ENCODE data around the gene CIART.

DNA sequence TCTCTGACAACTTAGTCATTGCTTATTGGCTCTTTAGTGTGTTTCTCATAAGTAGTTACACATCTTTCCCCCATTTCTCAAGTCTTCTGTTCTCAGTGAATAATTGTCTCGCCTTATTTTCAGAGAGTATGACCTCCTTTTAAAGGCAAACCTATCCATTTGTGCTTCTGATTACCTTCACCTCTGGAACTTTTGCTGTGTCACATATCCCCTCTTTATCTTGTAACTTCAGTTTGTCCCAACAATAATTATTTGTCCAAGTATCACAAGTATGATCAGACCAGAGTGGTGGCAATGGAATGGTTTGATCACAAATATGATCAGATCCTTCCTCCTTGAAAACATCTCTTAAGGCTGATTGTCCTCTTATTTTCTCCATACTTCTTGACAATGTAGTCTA, 6.0 kb downstream of the CIART start:
- TF ChIP-seq YY1 (IDR thresholded peaks at IDR 0.05; ENCODE audit: low read depth) (no peak), RFX5 (IDR thresholded peaks at IDR 0.05; ENCODE audit: low read length) (no peak), CTCF (IDR thresholded peaks at IDR 0.05) (no peak), SIN3A (IDR thresholded peaks at IDR 0.05; ENCODE audit: borderline replicate concordance, low read depth, low read length) (no peak), EP300 (IDR thresholded peaks at IDR 0.05; ENCODE audit: borderline replicate concordance in 1 of 2, low read depth in 1 of 2, low read length in 1 of 2) (no peak), GABPA (IDR thresholded peaks at IDR 0.05; ENCODE audit: low read depth) (no peak), MAX (IDR thresholded peaks at IDR 0.05; ENCODE audit: low read depth) (no peak), POLR2AphosphoS5 (IDR thresholded peaks at IDR 0.05; ENCODE audit: low read depth, low read length) (no peak), EZH2phosphoT487 (IDR thresholded peaks at IDR 0.05; ENCODE audit: borderline replicate concordance, low read depth) (no peak)
- TF ChIP-seq, protein P1, sequence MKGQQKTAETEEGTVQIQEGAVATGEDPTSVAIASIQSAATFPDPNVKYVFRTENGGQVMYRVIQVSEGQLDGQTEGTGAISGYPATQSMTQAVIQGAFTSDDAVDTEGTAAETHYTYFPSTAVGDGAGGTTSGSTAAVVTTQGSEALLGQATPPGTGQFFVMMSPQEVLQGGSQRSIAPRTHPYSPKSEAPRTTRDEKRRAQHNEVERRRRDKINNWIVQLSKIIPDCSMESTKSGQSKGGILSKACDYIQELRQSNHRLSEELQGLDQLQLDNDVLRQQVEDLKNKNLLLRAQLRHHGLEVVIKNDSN (IDR thresholded peaks at IDR 0.05; ENCODE audit: borderline replicate concordance, low read depth) = no peak
